CD14-positive monocyte (primary cell): ENCODE data around the gene GMDS. TPM values are rescaled to one million over a fixed set of nuclear protein-coding genes. Genes with fewer than 3 reads are reported as not detected.

Experiments
- DNase-seq, 3 donors: peaks; one replicate each; pipeline ENCODE4 v3.0.0-alpha.2; 2011 to 2022
- H2AFZ ChIP-seq: 2 replicates; pipeline ENCODE4 v1.6.0; 2012; ENCODE audit warnings: mild to moderate bottlenecking, low read depth, low read length, inconsistent platforms; ENCODE audit not compliant: insufficient read depth, poor library complexity, severe bottlenecking
- H3K27ac ChIP-seq, 2 donors: 1 replicate in 1 of 2; 2 replicates in 1 of 2; pipeline ENCODE4 v1.5.1; 2012 to 2013; ENCODE audit warnings: low read length in 2 of 2, control low read depth in 1 of 2, inconsistent platforms in 1 of 2, low read depth in 1 of 2, mild to moderate bottlenecking in 1 of 2
- H3K27me3 ChIP-seq, 2 donors: one replicate each; pipeline versions ENCODE4 v1.6.0 to v1.6.1; 2011 to 2013; ENCODE audit warnings: low read length in 2 of 2; ENCODE audit not compliant: control insufficient read depth in 2 of 2, insufficient read depth in 2 of 2
- H3K36me3 ChIP-seq, 2 donors: replicated peaks in 1 of 2; 1 replicate in 1 of 2; 2 replicates in 1 of 2; pipeline versions ENCODE4 v1.5.1 to v1.6.1; 2012 to 2013; ENCODE audit warnings: low read length in 2 of 2, control low read depth in 1 of 2, inconsistent platforms in 1 of 2, mild to moderate bottlenecking in 1 of 2; ENCODE audit not compliant: insufficient read depth in 2 of 2, control insufficient read depth in 1 of 2
- H3K4me1 ChIP-seq, 2 donors: 1 replicate in 1 of 2; 2 replicates in 1 of 2; pipeline versions ENCODE4 v1.5.1 to v1.6.1; 2012 to 2013; ENCODE audit warnings: low read length in 2 of 2, control low read depth in 1 of 2, inconsistent platforms in 1 of 2, mild to moderate bottlenecking in 1 of 2, moderate library complexity in 1 of 2; ENCODE audit not compliant: insufficient read depth in 2 of 2, control insufficient read depth in 1 of 2
- H3K4me2 ChIP-seq: replicated peaks from 2 replicates; pipeline ENCODE3; 2012; ENCODE audit warnings: low read length, moderate library complexity, mild to moderate bottlenecking; ENCODE audit not compliant: poor library complexity, severe bottlenecking; ENCODE audit errors: extremely low read depth
- H3K4me3 ChIP-seq, 3 experiments: fragments of 200-600 bp in 1 of 3; sonication (generic) in 1 of 3; replicated peaks in 1 of 3; 1 replicate in 2 of 3; 2 replicates in 1 of 3; pipeline ENCODE4 v1.5.1; 2011 to 2013; ENCODE audit warnings: low read length in 3 of 3, mild to moderate bottlenecking in 3 of 3, control low read depth in 2 of 3, low read depth in 2 of 3, inconsistent platforms in 1 of 3, moderate library complexity in 1 of 3
- H3K79me2 ChIP-seq: 2 replicates; pipeline ENCODE4 v1.6.0; 2012; ENCODE audit warnings: mild to moderate bottlenecking, control low read depth, inconsistent platforms, low read length, moderate library complexity; ENCODE audit not compliant: insufficient read depth
- H3K9ac ChIP-seq: 2 replicates; pipeline ENCODE4 v1.6.0; 2017; ENCODE audit warnings: low read length, mild to moderate bottlenecking; ENCODE audit not compliant: insufficient read depth, poor library complexity, severe bottlenecking
- H3K9me3 ChIP-seq, 2 donors: replicated peaks in 1 of 2; 1 replicate in 1 of 2; 2 replicates in 1 of 2; pipeline versions ENCODE4 v1.5.1 to v1.6.1; 2012 to 2013; ENCODE audit warnings: low read length in 2 of 2, control low read depth in 1 of 2; ENCODE audit not compliant: control insufficient read depth in 1 of 2, insufficient read depth in 1 of 2
- H4K20me1 ChIP-seq: 2 replicates; pipeline ENCODE4 v1.6.0; 2012; ENCODE audit warnings: mild to moderate bottlenecking, low read length, control low read depth, moderate library complexity; ENCODE audit not compliant: insufficient read depth
- H3K27ac Mint-ChIP-seq, 7 donors: one replicate each; pipeline ENCODE4 v1.8.0; 2020; ENCODE audit warnings: mild to moderate bottlenecking in 7 of 7, mixed read lengths in 7 of 7, moderate library complexity in 6 of 7, inconsistent platforms in 2 of 7
- H3K27me3 Mint-ChIP-seq, 3 donors: one replicate each; pipeline ENCODE4 v1.8.0; 2021 to 2022; ENCODE audit warnings: low read depth in 3 of 3, mild to moderate bottlenecking in 3 of 3, mixed read lengths in 3 of 3, moderate library complexity in 3 of 3, inconsistent platforms in 1 of 3
- H3K36me3 Mint-ChIP-seq, 2 donors: one replicate each; pipeline ENCODE4 v1.8.0; 2020; ENCODE audit warnings: mixed read lengths in 2 of 2, inconsistent platforms in 1 of 2, mild to moderate bottlenecking in 1 of 2
- H3K4me1 Mint-ChIP-seq: one replicate; pipeline ENCODE4 v1.8.0; 2020; ENCODE audit warnings: mild to moderate bottlenecking, mixed read lengths
- H3K4me3 Mint-ChIP-seq, 2 donors: one replicate each; pipeline ENCODE4 v1.8.0; 2020; ENCODE audit warnings: mild to moderate bottlenecking in 2 of 2, mixed read lengths in 2 of 2, moderate library complexity in 1 of 2
- H3K9me3 Mint-ChIP-seq, 7 donors: one replicate each; pipeline ENCODE4 v1.8.0; 2020 to 2022; ENCODE audit warnings: mixed read lengths in 7 of 7, mild to moderate bottlenecking in 6 of 7, moderate library complexity in 6 of 7, inconsistent platforms in 2 of 7
- CTCF ChIP-seq: fragments of 200-600 bp; IDR thresholded peaks from one replicate; pipeline ENCODE4 v1.8.0; 2022; ENCODE audit warnings: antibody characterized with exemption, mild to moderate bottlenecking
- WGBS: methylation state at CpG from one replicate; pipeline ENCODE4 v1.1.5; 2013; ENCODE audit warnings: missing lambda C conversion rate; ENCODE audit not compliant: insufficient coverage; 5-methylcytosine and 5-hydroxymethylcytosine counted together
- intact Hi-C, 2 donors: fragments of 100-400 bp; cut with micrococcal nuclease; formaldehyde crosslinking; loops; one replicate each; pipeline versions ENCODE4 v1.15.0 to v1.15.1; 2023
- polyA plus RNA-seq, 3 donors: library from polyadenylated mRNA; depleted of rRNA in 1 of 3; unstranded in 2 of 3; stranded (reverse) in 1 of 3; fragments of 300-500 nt in 2 of 3; fragments of >200 nt in 1 of 3; fragmentation: Illumina TruSeq in 2 of 3; gene quantifications; 1 replicate in 2 of 3; 2 replicates in 1 of 3; pipeline ENCODE4 v1.2.3, GENCODE V29; 2012 to 2021

Gene GMDS
- polyA plus RNA-seq, 3 donors: 10.5 to 19.9 (median 17.6) TPM

DNA sequence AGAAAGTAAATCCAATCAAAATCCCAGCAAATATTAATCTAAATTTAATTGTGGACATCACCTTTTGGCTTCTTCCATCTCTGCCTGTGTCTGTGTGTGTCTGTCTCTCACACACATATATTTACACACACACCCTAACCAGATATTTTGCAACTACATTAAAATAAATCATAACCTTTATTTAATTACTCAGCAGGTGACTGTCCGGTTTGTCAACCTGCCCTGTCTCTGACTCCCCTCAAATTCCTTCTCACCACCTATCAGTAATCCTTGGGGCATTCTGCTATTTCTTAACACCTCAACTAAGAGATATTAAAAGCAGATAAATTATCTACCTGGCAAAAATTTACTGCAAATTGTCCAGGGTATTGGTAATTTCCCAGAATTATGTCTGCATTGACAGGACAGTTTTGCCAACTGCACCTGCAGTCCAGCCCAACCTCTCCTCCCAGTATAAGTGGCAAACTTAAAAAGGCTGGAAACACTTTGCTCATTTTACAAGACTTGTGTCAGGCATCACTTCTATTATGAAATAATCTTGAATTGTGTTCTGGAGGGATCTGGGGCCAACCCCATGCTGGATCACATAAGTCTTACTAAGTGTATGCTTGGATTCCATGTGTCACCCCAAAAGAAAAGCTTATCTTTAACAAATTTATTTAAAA is 216.1 kb downstream of the GMDS start:
- Mint-ChIP-seq H3K27me3 (peaks cover 0 to 1% (median 0%) of the 10 kb centered on the region in 3 donors), H3K27ac (peak overlapping the region in 1 of 7 donors; percentile 30), H3K4me1 (peaks cover 7% of the 10 kb centered on the region), H3K4me3 (no peak overlapping the region), H3K36me3 (no peaks in the 10 kb centered on the region), H3K9me3 (peaks cover 0 to 2% (median 0%) of the 10 kb centered on the region in 7 donors)
- Histone ChIP-seq H3K4me2 (no peak overlapping the region), H3K36me3 (no peaks in the 10 kb centered on the region), H3K4me1 (no peaks in the 10 kb centered on the region), H4K20me1 (no peaks in the 10 kb centered on the region), H3K4me3 (no peak overlapping the region), H3K9me3 (no peaks in the 10 kb centered on the region), H3K9ac (no peak overlapping the region), H3K79me2 (no peaks in the 10 kb centered on the region), H2AFZ (no peak overlapping the region), H3K27ac (no peak overlapping the region), H3K27me3 (no peaks in the 10 kb centered on the region)
- no peak for TF ChIP-seq CTCF
- intact Hi-C loops: no loop called here
- 80% methylated on average over 1 of the region's 1 CpG for WGBS
- no peak for DNase-seq

DNA sequence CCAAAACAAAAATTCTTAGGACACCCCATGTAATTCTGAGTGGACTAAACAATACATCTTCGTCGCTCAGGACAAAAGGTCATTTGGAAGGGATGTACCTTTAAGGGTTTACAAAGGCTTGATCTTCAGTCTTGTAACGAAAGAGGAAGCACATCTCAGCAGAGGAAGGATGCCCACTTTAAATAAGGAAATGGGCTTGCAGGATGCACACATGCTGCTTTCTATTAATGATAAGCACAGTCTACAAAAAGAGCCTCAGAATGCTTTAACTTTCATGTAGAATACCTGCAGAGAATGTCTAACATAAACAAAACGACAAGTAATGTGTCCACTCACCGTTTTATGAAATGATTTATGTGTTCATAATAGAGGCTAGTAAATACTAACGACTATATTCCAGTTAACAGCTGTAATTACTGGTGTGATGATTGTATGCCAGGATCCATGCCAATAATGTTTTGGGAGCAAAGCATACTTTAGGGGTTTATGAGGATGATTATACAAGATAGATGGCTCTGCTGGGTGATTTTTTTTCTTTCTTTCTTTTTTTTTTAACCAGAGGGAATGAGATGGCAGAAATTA is 216.9 kb downstream of the GMDS start:
- 5% methylated on average over 3 of the region's 6 CpGs for WGBS
- no peak overlapping the region for H2AFZ ChIP-seq
- no peaks in the 10 kb centered on the region for H4K20me1 ChIP-seq
- intact Hi-C loops: no loop called here
- Mint-ChIP-seq H3K4me1 (peaks cover 7% of the 10 kb centered on the region), H3K9me3 (no peaks in the 10 kb centered on the region), H3K36me3 (no peaks in the 10 kb centered on the region), H3K27me3 (peaks cover 0 to 1% (median 0%) of the 10 kb centered on the region in 3 donors), H3K27ac (no peak overlapping the region), H3K4me3 (no peak overlapping the region)
- no peaks in the 10 kb centered on the region for H3K9me3 ChIP-seq
- H3K27me3 ChIP-seq: no peaks in the 10 kb centered on the region
- no peaks in the 10 kb centered on the region for H3K79me2 ChIP-seq
- H3K9ac ChIP-seq: no peak overlapping the region
- peak in 2 of 3 donors; percentile 1 to 8 for DNase-seq
- H3K27ac ChIP-seq: no peak overlapping the region
- H3K36me3 ChIP-seq: no peaks in the 10 kb centered on the region
- no peak overlapping the region for H3K4me2 ChIP-seq
- no peak overlapping the region for H3K4me3 ChIP-seq
- H3K4me1 ChIP-seq: no peaks in the 10 kb centered on the region
- TF ChIP-seq CTCF: no peak
